Transverse colon (tissue), 3 donors: ENCODE measurements around the gene RALGPS1.

Experiments
- POLR2A ChIP-seq: fragments of 450-650 bp; IDR thresholded peaks from one replicate; pipeline ENCODE4 v1.6.1; 2016; ENCODE audit warnings: antibody characterized with exemption, mild to moderate bottlenecking, moderate library complexity
- POLR2AphosphoS5 ChIP-seq, 3 donors: sonication (generic); formaldehyde crosslinking; IDR thresholded peaks; one replicate each; pipeline ENCODE4 v1.6.1; 2016; ENCODE audit warnings: antibody characterized with exemption in 3 of 3

GRCh38 chr9:127116088-127116726, 201.6 kb downstream of the RALGPS1 start:
- TF ChIP-seq POLR2AphosphoS5 (IDR thresholded peaks at IDR 0.05) (no peak), POLR2A (no peak)
